A172 (cell line): Measurements from ENCODE around the gene ASPSCR1. TPM values are rescaled to one million over a fixed set of nuclear protein-coding genes. Genes with fewer than 3 reads are reported as not detected.

Experiments used
- DNase-seq: peaks from one replicate; pipeline ENCODE4 v3.0.0-alpha.2; 2015; ENCODE audit warnings: low spot score
- total RNA-seq: library from RNA; depleted of rRNA; stranded (reverse); fragments of >200 nt; shearing (Covaris generic); gene quantifications from 2 replicates; pipeline ENCODE4 v1.2.3, GENCODE V29; 2014

ASPSCR1 gene
- total RNA-seq, 1 experiment from 2014 or later = 25.8 TPM

GRCh38 chr17:81981511-81981910 lies 4.1 kb downstream of the ASPSCR1 start:
- DNase-seq = peak; percentile 51

- DNase-seq = no peak
Measured at GRCh38 chr17:81983011-81983638, 5.7 kb downstream of the ASPSCR1 start.

- no peak for DNase-seq
Measured at GRCh38 chr17:81983639-81984373, 6.4 kb downstream of the ASPSCR1 start.

DNA sequence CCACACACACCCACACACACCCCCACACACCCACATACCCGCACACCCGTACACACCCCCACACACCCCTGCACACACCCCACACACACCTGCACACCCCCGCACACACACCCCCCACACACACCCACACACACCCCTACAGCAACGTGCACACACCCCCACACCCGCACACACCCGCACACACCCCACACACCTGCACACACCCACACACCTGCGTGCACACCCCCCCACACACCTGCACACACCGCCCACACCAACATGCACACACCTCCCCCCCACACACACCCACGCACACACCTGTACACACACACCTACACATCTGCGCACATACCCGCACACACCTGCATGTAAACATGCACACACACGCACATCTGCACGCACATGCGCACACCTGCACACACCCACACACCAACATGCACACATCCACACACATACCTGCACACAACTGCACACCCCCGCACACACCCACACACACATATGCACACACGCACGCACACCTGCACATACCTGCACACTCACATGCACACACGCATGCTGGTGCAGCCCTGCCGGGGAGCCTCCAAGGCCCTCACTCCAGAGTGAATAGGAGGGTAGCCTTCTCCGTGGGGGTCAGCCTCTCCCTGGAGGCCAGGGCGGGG lies 7.5 kb downstream of the ASPSCR1 start:
- DNase-seq = no peak

DNA sequence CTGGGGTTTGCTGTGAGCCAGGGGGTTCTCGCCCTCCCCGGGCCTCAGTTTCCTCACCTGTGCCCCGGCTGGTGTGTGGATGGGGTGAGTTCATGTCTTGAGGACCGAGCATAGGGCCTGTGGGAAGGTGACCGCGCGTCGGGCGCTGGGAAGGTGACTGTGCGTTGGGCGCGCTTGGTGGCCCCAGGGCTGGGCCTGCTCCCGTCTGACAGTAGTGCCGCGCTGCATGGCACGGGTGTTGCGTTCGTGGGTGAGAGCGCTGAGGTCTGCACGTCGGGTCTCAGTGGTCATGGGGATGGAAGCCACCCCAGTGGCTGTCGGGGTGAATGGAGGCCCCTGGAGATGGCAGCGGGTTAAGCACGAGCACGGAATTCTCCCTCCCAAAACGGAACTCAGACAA lies 9.2 kb downstream of the ASPSCR1 start:
- no peak for DNase-seq

DNA sequence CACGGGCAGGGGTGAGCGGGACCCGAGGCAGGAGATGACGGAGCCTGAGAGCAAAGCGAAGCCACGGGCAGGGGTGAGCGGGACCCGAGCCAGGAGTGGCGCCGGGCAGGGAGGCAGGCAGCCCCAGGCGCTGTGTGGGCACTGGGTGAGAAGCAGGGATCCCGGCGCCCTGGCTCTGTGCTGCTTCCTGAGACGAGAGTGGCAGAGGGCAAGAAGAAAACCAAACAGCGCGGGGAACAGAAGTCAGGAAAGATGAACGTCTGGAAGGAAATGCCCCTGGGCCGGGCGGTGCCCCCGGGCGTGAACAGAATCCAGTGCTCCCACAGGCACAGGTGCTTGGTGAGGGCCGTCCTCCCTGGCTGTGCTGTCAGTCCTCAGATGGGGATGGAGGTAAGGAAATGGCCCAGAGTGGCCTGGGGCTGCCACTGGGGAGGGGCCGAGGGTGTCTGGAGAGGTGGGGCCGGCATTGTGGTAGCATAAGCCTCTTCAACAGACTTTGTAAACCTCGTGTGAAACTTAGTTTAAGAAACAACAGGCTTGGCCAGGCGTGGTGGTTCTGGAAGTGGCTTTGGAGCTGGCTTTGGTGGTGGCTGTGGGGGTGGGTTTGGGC lies 9.8 kb downstream of the ASPSCR1 start:
- no peak for DNase-seq

- DNase-seq = no peak
Measured at GRCh38 chr17:81990836-81991683, 13.6 kb downstream of the ASPSCR1 start.

GRCh38 chr17:81991684-81992305 lies 14.4 kb downstream of the ASPSCR1 start:
- DNase-seq = peak; percentile 86

GRCh38 chr17:81992306-81993102 lies 15.1 kb downstream of the ASPSCR1 start:
- no peak for DNase-seq

- no peak for DNase-seq
Measured at GRCh38 chr17:81993729-81994592, 16.5 kb downstream of the ASPSCR1 start.

GRCh38 chr17:81994593-81995462 lies 17.4 kb downstream of the ASPSCR1 start:
- DNase-seq = no peak

DNA sequence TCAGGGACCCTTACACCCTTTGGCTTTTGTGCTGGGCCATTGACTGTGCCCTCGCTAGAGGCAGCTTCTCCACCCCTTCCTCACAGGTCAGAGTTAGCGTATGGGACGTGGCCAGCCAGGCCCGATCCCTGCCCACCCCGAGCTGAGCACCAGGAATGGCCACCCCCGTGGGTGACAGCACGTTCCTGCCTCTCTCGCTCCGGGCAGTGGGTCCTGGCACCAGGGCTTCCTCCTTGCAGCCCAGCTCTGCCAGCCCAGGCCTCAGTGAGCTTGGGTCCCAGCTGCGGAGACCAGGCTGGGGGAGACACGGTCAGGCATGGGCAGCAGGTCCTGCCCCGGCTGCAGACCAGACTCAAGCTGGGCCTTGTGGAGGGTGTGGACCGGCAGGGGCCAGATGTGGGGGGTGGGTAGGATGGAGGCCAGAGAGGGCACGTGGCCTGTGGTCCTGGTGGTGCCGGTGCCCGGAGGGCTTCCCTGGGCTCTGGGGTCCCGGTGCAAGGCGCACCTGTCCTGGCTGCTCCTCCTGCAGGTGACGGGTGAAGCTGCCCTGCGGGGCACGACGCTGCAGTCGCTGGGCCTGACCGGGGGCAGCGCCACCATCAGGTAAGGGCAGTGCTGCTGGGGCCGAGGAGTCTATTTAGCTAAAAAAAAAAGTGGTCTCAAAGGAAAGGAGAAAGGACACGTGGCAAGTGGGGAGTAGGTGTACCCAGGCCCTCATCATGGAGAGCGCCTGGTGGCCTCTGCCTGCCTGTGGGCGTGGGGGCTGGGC lies 18.2 kb downstream of the ASPSCR1 start:
- DNase-seq = no peak

DNA sequence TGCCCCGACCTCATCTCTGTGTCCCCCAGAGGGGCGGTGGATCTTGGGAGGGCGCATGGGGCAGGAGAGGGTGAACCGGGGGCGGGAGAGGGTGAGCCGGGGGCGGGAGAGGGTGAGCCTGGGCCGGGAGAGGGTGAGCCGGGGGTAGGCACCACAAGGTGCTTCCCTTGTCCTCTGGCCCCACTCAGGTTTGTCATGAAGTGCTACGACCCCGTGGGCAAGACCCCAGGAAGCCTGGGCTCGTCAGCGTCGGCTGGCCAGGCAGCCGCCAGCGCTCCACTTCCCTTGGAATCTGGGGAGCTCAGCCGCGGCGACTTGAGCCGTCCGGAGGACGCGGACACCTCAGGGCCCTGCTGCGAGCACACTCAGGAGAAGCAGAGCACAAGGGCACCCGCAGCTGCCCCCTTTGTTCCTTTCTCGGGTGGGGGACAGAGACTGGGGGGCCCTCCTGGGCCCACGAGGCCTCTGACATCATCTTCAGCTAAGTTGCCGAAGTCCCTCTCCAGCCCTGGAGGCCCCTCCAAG lies 18.9 kb downstream of the ASPSCR1 start:
- no peak for DNase-seq

DNA sequence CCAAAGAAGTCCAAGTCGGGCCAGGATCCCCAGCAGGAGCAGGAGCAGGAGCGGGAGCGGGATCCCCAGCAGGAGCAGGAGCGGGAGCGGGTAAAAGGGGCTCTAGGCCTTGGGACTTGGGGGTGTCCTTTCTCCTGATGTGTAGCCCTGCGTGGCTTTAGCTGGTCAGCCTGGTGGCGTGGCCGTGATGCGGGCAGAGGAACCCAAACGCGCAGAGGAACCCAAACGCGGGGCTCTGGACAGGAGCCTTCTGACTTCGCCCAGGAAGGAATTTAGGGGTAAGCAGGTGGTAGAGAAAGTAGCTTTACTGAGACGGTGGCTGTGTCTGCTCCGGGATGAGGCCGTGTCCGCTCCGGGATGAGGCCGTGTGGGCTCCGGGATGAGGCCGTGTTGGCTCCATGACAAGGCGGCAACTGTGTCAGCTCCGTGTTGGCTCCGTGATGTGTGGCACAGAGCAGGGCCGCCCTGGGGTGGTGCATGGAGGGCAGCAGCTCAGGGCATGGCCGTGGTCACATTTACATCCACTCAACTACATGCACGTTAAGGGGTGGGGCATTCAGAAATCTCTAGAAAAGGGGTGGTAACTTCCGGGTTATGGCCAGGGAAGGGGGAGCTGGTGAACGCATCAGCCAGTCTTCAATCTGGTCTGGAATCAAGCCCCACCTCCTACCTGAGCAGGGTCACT lies 19.5 kb downstream of the ASPSCR1 start:
- DNase-seq = no peak

GRCh38 chr17:81998212-81998611 lies 20.8 kb downstream of the ASPSCR1 start:
- DNase-seq = no peak

GRCh38 chr17:81998691-81999438 lies 21.4 kb downstream of the ASPSCR1 start:
- DNase-seq = no peak
